Measurements from ENCODE around the gene LDLRAD4.

The LDLRAD4 gene

DNA sequence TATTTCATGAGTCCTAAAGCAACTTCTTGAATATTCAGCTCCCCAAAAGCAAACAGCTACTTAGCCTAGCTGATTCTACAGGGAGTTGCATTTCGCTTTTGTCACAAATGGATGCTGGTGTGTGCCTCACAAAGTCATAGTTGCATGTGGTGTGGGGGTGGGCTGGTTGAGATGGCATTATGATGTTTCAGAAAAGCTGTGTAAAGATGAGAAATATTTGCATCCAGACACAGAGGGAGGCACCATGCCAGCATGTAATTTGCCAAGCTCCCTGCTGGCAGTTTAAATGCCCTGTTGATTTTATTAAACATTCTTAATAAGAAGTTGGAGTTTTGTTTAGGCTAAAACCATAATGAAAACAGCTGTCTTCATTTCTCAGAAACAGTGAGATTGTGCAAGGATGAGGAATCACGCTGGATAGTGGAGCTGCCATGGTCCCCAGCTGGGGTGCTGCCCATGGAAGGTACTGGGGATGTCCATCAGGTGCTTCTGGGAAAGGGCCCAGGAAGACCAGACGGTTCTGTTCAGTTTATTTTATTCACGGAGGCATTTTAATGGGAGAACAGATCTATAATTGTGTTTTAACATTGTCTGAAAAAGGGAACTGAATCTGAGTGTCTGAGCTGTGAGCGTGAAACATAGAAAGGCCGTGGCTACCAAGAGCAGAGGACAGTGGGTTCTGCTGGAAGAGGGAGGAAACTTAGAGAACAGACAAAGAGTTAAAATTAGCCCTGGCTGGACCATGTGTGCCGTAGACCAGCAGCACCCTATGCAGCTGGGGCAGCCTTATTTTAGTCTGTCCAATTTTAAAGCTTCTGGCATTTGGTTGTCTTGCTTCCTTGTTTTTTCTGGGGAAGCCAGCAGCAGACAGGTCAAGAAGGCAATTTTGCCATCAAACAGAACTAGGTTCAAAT is 330.7 kb downstream of the LDLRAD4 start:
- H4K91ac ChIP-seq (ENCODE audit: low read depth, low read length, poor library complexity) = no peak overlapping the region
- H3K14ac ChIP-seq (ENCODE audit: low read length) = no peak overlapping the region
- no peak overlapping the region for H3K4ac ChIP-seq (ENCODE audit: low read length)
- H3K4me1 ChIP-seq (ENCODE audit: control insufficient read depth in 2 of 2, insufficient read depth in 1 of 2, low read depth in 1 of 2, low read length in 2 of 2) = no peaks in the 10 kb centered on the region
- H2BK5ac ChIP-seq (ENCODE audit: low read length) = no peak overlapping the region
- no peak overlapping the region for H4K8ac ChIP-seq (ENCODE audit: low read depth, low read length)
- H3K23ac ChIP-seq (ENCODE audit: low read depth, low read length, poor library complexity) = no peak overlapping the region
- no peak overlapping the region for H3K4me3 ChIP-seq (ENCODE audit: low read length in 2 of 2)
- no peak overlapping the region for H2BK15ac ChIP-seq (ENCODE audit: low read length)
- no peak overlapping the region for H3K27ac ChIP-seq (replicated peaks; ENCODE audit: low read length)
- no peak overlapping the region for H2AFZ ChIP-seq (ENCODE audit: low read length)
- peaks cover 0 to 6% (median 0%) of the 10 kb centered on the region in 3 experiments for H3K27me3 ChIP-seq (ENCODE audit: control insufficient read depth in 3 of 3, insufficient read depth in 3 of 3, low read depth in 1 of 3, low read length in 3 of 3)
- no peaks in the 10 kb centered on the region for H3K79me1 ChIP-seq (ENCODE audit: low read depth, low read length)
- H3K36me3 ChIP-seq (replicated peaks in 1 of 2; ENCODE audit: control insufficient read depth in 2 of 2, insufficient read depth in 2 of 2, low read length in 2 of 2) = no peaks in the 10 kb centered on the region
- H2BK120ac ChIP-seq (ENCODE audit: low read depth, low read length) = no peak overlapping the region
- WGBS, 2 donors (ENCODE audit: extremely low coverage in 2 of 2, insufficient read length in 2 of 2, insufficient replicate concordance in 1 of 2) = no CpG with 5 or more reads among the region's 7 CpGs
- no peak overlapping the region for H2BK12ac ChIP-seq (ENCODE audit: low read length)
- no peak for DNase-seq (ENCODE audit: low spot score)
- H2AK5ac ChIP-seq (ENCODE audit: low read depth, low read length) = no peak overlapping the region
- H3K4me2 ChIP-seq (ENCODE audit: insufficient read depth, low read length, poor library complexity, severe bottlenecking) = no peak overlapping the region
- no peak overlapping the region for H3K18ac ChIP-seq (ENCODE audit: low read length)
- no peak overlapping the region for H3K9ac ChIP-seq (ENCODE audit: low read depth, low read length, poor library complexity)
- H3K9me3 ChIP-seq (replicated peaks in 1 of 2; ENCODE audit: control insufficient read depth in 2 of 2, insufficient read depth in 1 of 2, low read depth in 1 of 2, low read length in 2 of 2) = no peaks in the 10 kb centered on the region

DNA sequence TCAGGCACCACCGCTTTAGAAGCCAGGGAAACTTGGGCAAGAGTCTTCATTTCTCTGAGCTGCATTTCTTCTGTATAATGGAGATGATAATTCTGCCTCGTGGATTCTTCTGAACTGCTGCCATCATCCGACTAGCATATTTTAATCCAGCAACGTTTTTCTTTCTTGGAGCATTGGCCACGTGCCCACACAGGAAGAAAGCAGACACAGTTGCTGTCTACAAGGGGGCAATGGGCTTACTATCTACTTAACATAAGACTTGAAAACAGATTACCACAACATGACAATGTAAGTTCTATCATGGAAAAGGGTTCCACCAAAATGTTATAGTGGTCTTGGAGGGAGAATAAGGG is 331.3 kb downstream of the LDLRAD4 start:
- Histone ChIP-seq H4K8ac (ENCODE audit: low read depth, low read length) (no peak overlapping the region), H2BK15ac (ENCODE audit: low read length) (no peak overlapping the region), H3K9ac (ENCODE audit: low read depth, low read length, poor library complexity) (no peak overlapping the region), H3K23ac (ENCODE audit: low read depth, low read length, poor library complexity) (no peak overlapping the region), H3K18ac (ENCODE audit: low read length) (no peak overlapping the region), H3K4me2 (ENCODE audit: insufficient read depth, low read length, poor library complexity, severe bottlenecking) (no peak overlapping the region), H2AFZ (ENCODE audit: low read length) (no peak overlapping the region), H3K14ac (ENCODE audit: low read length) (no peak overlapping the region), H3K27me3 (ENCODE audit: control insufficient read depth in 3 of 3, insufficient read depth in 3 of 3, low read depth in 1 of 3, low read length in 3 of 3) (peaks cover 0 to 6% (median 0%) of the 10 kb centered on the region in 3 experiments), H3K9me3 (replicated peaks in 1 of 2; ENCODE audit: control insufficient read depth in 2 of 2, insufficient read depth in 1 of 2, low read depth in 1 of 2, low read length in 2 of 2) (no peaks in the 10 kb centered on the region), H3K27ac (replicated peaks; ENCODE audit: low read length) (no peak overlapping the region), H3K36me3 (replicated peaks in 1 of 2; ENCODE audit: control insufficient read depth in 2 of 2, insufficient read depth in 2 of 2, low read length in 2 of 2) (no peaks in the 10 kb centered on the region), H3K4me1 (ENCODE audit: control insufficient read depth in 2 of 2, insufficient read depth in 1 of 2, low read depth in 1 of 2, low read length in 2 of 2) (no peaks in the 10 kb centered on the region), H2BK120ac (ENCODE audit: low read depth, low read length) (no peak overlapping the region), H4K91ac (ENCODE audit: low read depth, low read length, poor library complexity) (no peak overlapping the region), H2BK12ac (ENCODE audit: low read length) (no peak overlapping the region), H2BK5ac (ENCODE audit: low read length) (no peak overlapping the region), H3K4ac (ENCODE audit: low read length) (no peak overlapping the region), H3K4me3 (ENCODE audit: low read length in 2 of 2) (no peak overlapping the region), H3K79me1 (ENCODE audit: low read depth, low read length) (no peaks in the 10 kb centered on the region), H2AK5ac (ENCODE audit: low read depth, low read length) (no peak overlapping the region)
- no peak for DNase-seq (ENCODE audit: low spot score)
- WGBS, 2 donors (ENCODE audit: extremely low coverage in 2 of 2, insufficient read length in 2 of 2, insufficient replicate concordance in 1 of 2) = no CpG with 5 or more reads among the region's 5 CpGs

- Histone ChIP-seq H3K9ac (ENCODE audit: low read depth, low read length, poor library complexity) (no peak overlapping the region), H3K23ac (ENCODE audit: low read depth, low read length, poor library complexity) (no peak overlapping the region), H4K91ac (ENCODE audit: low read depth, low read length, poor library complexity) (no peak overlapping the region), H3K9me3 (replicated peaks in 1 of 2; ENCODE audit: control insufficient read depth in 2 of 2, insufficient read depth in 1 of 2, low read depth in 1 of 2, low read length in 2 of 2) (no peaks in the 10 kb centered on the region), H3K4me1 (ENCODE audit: control insufficient read depth in 2 of 2, insufficient read depth in 1 of 2, low read depth in 1 of 2, low read length in 2 of 2) (no peaks in the 10 kb centered on the region), H2BK5ac (ENCODE audit: low read length) (no peak overlapping the region), H3K79me1 (ENCODE audit: low read depth, low read length) (no peaks in the 10 kb centered on the region), H3K4ac (ENCODE audit: low read length) (no peak overlapping the region), H3K18ac (ENCODE audit: low read length) (no peak overlapping the region), H3K4me2 (ENCODE audit: insufficient read depth, low read length, poor library complexity, severe bottlenecking) (no peak overlapping the region), H4K8ac (ENCODE audit: low read depth, low read length) (no peak overlapping the region), H3K14ac (ENCODE audit: low read length) (peak overlapping the region; percentile 31), H2BK12ac (ENCODE audit: low read length) (no peak overlapping the region), H2BK120ac (ENCODE audit: low read depth, low read length) (no peak overlapping the region), H2AK5ac (ENCODE audit: low read depth, low read length) (no peak overlapping the region), H3K4me3 (ENCODE audit: low read length in 2 of 2) (no peak overlapping the region), H2AFZ (ENCODE audit: low read length) (no peak overlapping the region), H3K27me3 (ENCODE audit: control insufficient read depth in 3 of 3, insufficient read depth in 3 of 3, low read depth in 1 of 3, low read length in 3 of 3) (peaks cover 0 to 6% (median 0%) of the 10 kb centered on the region in 3 experiments), H3K27ac (replicated peaks; ENCODE audit: low read length) (no peak overlapping the region), H2BK15ac (ENCODE audit: low read length) (no peak overlapping the region), H3K36me3 (replicated peaks in 1 of 2; ENCODE audit: control insufficient read depth in 2 of 2, insufficient read depth in 2 of 2, low read length in 2 of 2) (no peaks in the 10 kb centered on the region)
- DNase-seq (ENCODE audit: low spot score) = no peak
- no CpG with 5 or more reads among the region's 28 CpGs for WGBS, 2 donors (ENCODE audit: extremely low coverage in 2 of 2, insufficient read length in 2 of 2, insufficient replicate concordance in 1 of 2)
These were observed 332.1 kb downstream of the LDLRAD4 start for GRCh38 chr18:13550418-13551304.

DNA sequence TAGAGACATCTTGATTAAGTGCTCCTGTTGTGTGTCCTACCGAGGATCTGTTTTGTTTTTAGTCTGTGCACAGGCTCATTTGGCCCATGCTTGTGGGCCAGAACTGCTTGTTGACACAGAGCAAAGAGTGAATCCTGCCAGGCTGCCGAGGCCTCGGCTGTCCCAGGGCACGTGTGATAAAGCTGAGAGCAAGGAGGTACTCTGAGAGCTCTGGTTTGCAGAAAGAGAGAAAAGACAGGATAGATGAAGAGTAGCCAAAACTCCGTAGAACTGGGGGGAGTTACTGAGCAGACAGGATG is 332.7 kb downstream of the LDLRAD4 start:
- no peak overlapping the region for H3K4me3 ChIP-seq (ENCODE audit: low read length in 2 of 2)
- H3K9ac ChIP-seq (ENCODE audit: low read depth, low read length, poor library complexity) = no peak overlapping the region
- no peak overlapping the region for H2AFZ ChIP-seq (ENCODE audit: low read length)
- no peak overlapping the region for H2BK12ac ChIP-seq (ENCODE audit: low read length)
- no peak for DNase-seq (ENCODE audit: low spot score)
- H3K79me1 ChIP-seq (ENCODE audit: low read depth, low read length) = no peaks in the 10 kb centered on the region
- H3K4me1 ChIP-seq (ENCODE audit: control insufficient read depth in 2 of 2, insufficient read depth in 1 of 2, low read depth in 1 of 2, low read length in 2 of 2) = no peaks in the 10 kb centered on the region
- no peak overlapping the region for H4K8ac ChIP-seq (ENCODE audit: low read depth, low read length)
- no peak overlapping the region for H2BK120ac ChIP-seq (ENCODE audit: low read depth, low read length)
- H3K23ac ChIP-seq (ENCODE audit: low read depth, low read length, poor library complexity) = no peak overlapping the region
- H3K4me2 ChIP-seq (ENCODE audit: insufficient read depth, low read length, poor library complexity, severe bottlenecking) = no peak overlapping the region
- H3K4ac ChIP-seq (ENCODE audit: low read length) = no peak overlapping the region
- no peak overlapping the region for H3K27ac ChIP-seq (replicated peaks; ENCODE audit: low read length)
- H3K36me3 ChIP-seq (replicated peaks in 1 of 2; ENCODE audit: control insufficient read depth in 2 of 2, insufficient read depth in 2 of 2, low read length in 2 of 2) = no peaks in the 10 kb centered on the region
- H2BK15ac ChIP-seq (ENCODE audit: low read length) = no peak overlapping the region
- no CpG with 5 or more reads among the region's 5 CpGs for WGBS, 2 donors (ENCODE audit: extremely low coverage in 2 of 2, insufficient read length in 2 of 2, insufficient replicate concordance in 1 of 2)
- no peak overlapping the region for H3K18ac ChIP-seq (ENCODE audit: low read length)
- H2BK5ac ChIP-seq (ENCODE audit: low read length) = no peak overlapping the region
- H2AK5ac ChIP-seq (ENCODE audit: low read depth, low read length) = no peak overlapping the region
- peak overlapping the region; percentile 31 for H3K14ac ChIP-seq (ENCODE audit: low read length)
- H3K9me3 ChIP-seq (replicated peaks in 1 of 2; ENCODE audit: control insufficient read depth in 2 of 2, insufficient read depth in 1 of 2, low read depth in 1 of 2, low read length in 2 of 2) = no peaks in the 10 kb centered on the region
- H3K27me3 ChIP-seq (ENCODE audit: control insufficient read depth in 3 of 3, insufficient read depth in 3 of 3, low read depth in 1 of 3, low read length in 3 of 3) = peaks cover 0 to 6% (median 0%) of the 10 kb centered on the region in 3 experiments
- H4K91ac ChIP-seq (ENCODE audit: low read depth, low read length, poor library complexity) = no peak overlapping the region
